Fibroblast of mammary gland (primary cell): ENCODE results near the gene PATJ.

Experiments used
- DNase-seq: peaks from one replicate; pipeline ENCODE4 v3.0.0-alpha.2; 2010; ENCODE audit warnings: low read depth
- H3K4me3 ChIP-seq: 2 replicates; pipeline ENCODE4 v1.5.1; 2011; ENCODE audit warnings: low read depth, mild to moderate bottlenecking, low read length, moderate library complexity; ENCODE audit not compliant: control insufficient read depth
- CTCF ChIP-seq: conservative IDR thresholded peaks from 2 replicates; pipeline ENCODE4 v1.5.1; 2011; ENCODE audit warnings: low read depth, low read length, inconsistent platforms; ENCODE audit not compliant: control insufficient read depth, insufficient read depth

PATJ gene

GRCh38 chr1:61749574-61749973, 7.3 kb downstream of the PATJ start:
- DNase-seq: no peak
- TF ChIP-seq CTCF: no peak
- H3K4me3 ChIP-seq: no peak overlapping the region

GRCh38 chr1:61752921-61753389, 10.7 kb downstream of the PATJ start:
- TF ChIP-seq CTCF: no peak
- DNase-seq: no peak
- H3K4me3 ChIP-seq: no peak overlapping the region

GRCh38 chr1:61753998-61754508, 11.8 kb downstream of the PATJ start:
- TF ChIP-seq CTCF: no peak
- no peak for DNase-seq
- no peak overlapping the region for H3K4me3 ChIP-seq

GRCh38 chr1:61754545-61754944, 12.3 kb downstream of the PATJ start:
- DNase-seq: no peak
- no peak for TF ChIP-seq CTCF
- no peak overlapping the region for H3K4me3 ChIP-seq

- DNase-seq: no peak
- no peak for TF ChIP-seq CTCF
- no peak overlapping the region for H3K4me3 ChIP-seq
Observed at GRCh38 chr1:61756773-61757172, 14.5 kb downstream of the PATJ start.

GRCh38 chr1:61757950-61758349, 15.7 kb downstream of the PATJ start:
- DNase-seq: peak; percentile 78
- no peak for TF ChIP-seq CTCF
- H3K4me3 ChIP-seq: no peak overlapping the region

- H3K4me3 ChIP-seq: no peak overlapping the region
- DNase-seq: no peak
- no peak for TF ChIP-seq CTCF
Observed at GRCh38 chr1:61770131-61770530, 27.9 kb downstream of the PATJ start.
